ENCODE results near the gene INPP1. TPM values are rescaled to one million over a fixed set of nuclear protein-coding genes. Genes with fewer than 3 reads are reported as not detected.

The INPP1 gene
- total RNA-seq, 6 experiments from 2014 or later, result 13.9 to 22.0 (median 14.7) TPM

GRCh38 chr2:190361572-190361971, 18.2 kb downstream of the INPP1 start:
- Histone ChIP-seq H3K27me3 (no peaks in the 10 kb centered on the region), H3K27ac (no peak overlapping the region), H3K36me3 (no peaks in the 10 kb centered on the region), H3K4me3 (no peak overlapping the region), H3K4me1 (peaks cover 0 to 28% (median 7%) of the 10 kb centered on the region in 4 donors), H3K9me3 (no peaks in the 10 kb centered on the region)
- TF ChIP-seq CTCF (IDR thresholded peaks at IDR 0.05) (no peak), POLR2A (IDR thresholded peaks at IDR 0.05) (no peak)
- DNase-seq, result no peak
- no peak for ATAC-seq
- 67% methylated on average over 2 of the region's 2 CpGs for WGBS (ENCODE audit: insufficient coverage, low coverage, low lambda C conversion rate, missing lambda C conversion rate)
- intact Hi-C loops (cut with DNase I), result no loop called here

GRCh38 chr2:190362894-190363293, 19.5 kb downstream of the INPP1 start:
- WGBS (ENCODE audit: insufficient coverage, low coverage, low lambda C conversion rate, missing lambda C conversion rate), result 89% methylated on average over 1 of the region's 1 CpG
- no peaks in the 10 kb centered on the region for H3K9me3 ChIP-seq
- intact Hi-C loops (cut with DNase I), result no loop called here
- H3K36me3 ChIP-seq, result peaks cover 0 to 4% (median 0%) of the 10 kb centered on the region in 4 donors
- no peaks in the 10 kb centered on the region for H3K27me3 ChIP-seq
- TF ChIP-seq POLR2A (IDR thresholded peaks at IDR 0.05), result no peak
- TF ChIP-seq CTCF (IDR thresholded peaks at IDR 0.05), result no peak
- peak in 1 of 4 donors; percentile 20 for ATAC-seq
- DNase-seq, result no peak
- H3K27ac ChIP-seq, result peak overlapping the region in 1 of 3 donors; percentile 31
- H3K4me3 ChIP-seq, result no peak overlapping the region
- peaks cover 0 to 22% (median 7%) of the 10 kb centered on the region in 4 donors for H3K4me1 ChIP-seq

GRCh38 chr2:190365499-190366204, 22.3 kb downstream of the INPP1 start:
- Histone ChIP-seq H3K27me3 (no peaks in the 10 kb centered on the region), H3K27ac (no peak overlapping the region), H3K36me3 (peaks cover 0 to 4% (median 2%) of the 10 kb centered on the region in 4 donors), H3K4me3 (no peak overlapping the region), H3K9me3 (no peaks in the 10 kb centered on the region), H3K4me1 (peaks cover 0 to 8% (median 0%) of the 10 kb centered on the region in 4 donors)
- DNase-seq (no peak), ATAC-seq (no peak)
- TF ChIP-seq POLR2A (IDR thresholded peaks at IDR 0.05), result no peak
- TF ChIP-seq CTCF (IDR thresholded peaks at IDR 0.05), result no peak
- WGBS (ENCODE audit: insufficient coverage, low coverage, low lambda C conversion rate, missing lambda C conversion rate), result 99% methylated on average over 10 of the region's 19 CpGs
- intact Hi-C loops (cut with DNase I), result no loop called here

- Histone ChIP-seq H3K27me3 (no peaks in the 10 kb centered on the region), H3K9me3 (no peaks in the 10 kb centered on the region), H3K27ac (no peak overlapping the region), H3K36me3 (peaks cover 0 to 7% (median 2%) of the 10 kb centered on the region in 4 donors), H3K4me3 (no peak overlapping the region), H3K4me1 (peaks cover 0 to 8% (median 0%) of the 10 kb centered on the region in 4 donors)
- intact Hi-C loops (cut with DNase I), result no loop called here
- DNase-seq, result no peak
- no peak for ATAC-seq
- no peak for TF ChIP-seq CTCF (IDR thresholded peaks at IDR 0.05)
- no peak for TF ChIP-seq POLR2A (IDR thresholded peaks at IDR 0.05)
- 85% methylated on average over 11 of the region's 11 CpGs for WGBS (ENCODE audit: insufficient coverage, low coverage, low lambda C conversion rate, missing lambda C conversion rate)
Measured at GRCh38 chr2:190366248-190366753, 22.9 kb downstream of the INPP1 start.

Measured in right lobe of liver (tissue), 6 donors.